Effector CD8-positive, alpha-beta T cell (primary cell): ENCODE results near the gene MRPL20.
"Not testable (repeated sequence)": the region's sequence is repeated elsewhere in the genome, so short reads cannot be mapped to it uniquely, and the experiment has no call there.

Experiments used
- DNase-seq: peaks from one replicate; lab custom pipeline; 2025; lab: John Stamatoyannopoulos, UW

Gene MRPL20

DNA sequence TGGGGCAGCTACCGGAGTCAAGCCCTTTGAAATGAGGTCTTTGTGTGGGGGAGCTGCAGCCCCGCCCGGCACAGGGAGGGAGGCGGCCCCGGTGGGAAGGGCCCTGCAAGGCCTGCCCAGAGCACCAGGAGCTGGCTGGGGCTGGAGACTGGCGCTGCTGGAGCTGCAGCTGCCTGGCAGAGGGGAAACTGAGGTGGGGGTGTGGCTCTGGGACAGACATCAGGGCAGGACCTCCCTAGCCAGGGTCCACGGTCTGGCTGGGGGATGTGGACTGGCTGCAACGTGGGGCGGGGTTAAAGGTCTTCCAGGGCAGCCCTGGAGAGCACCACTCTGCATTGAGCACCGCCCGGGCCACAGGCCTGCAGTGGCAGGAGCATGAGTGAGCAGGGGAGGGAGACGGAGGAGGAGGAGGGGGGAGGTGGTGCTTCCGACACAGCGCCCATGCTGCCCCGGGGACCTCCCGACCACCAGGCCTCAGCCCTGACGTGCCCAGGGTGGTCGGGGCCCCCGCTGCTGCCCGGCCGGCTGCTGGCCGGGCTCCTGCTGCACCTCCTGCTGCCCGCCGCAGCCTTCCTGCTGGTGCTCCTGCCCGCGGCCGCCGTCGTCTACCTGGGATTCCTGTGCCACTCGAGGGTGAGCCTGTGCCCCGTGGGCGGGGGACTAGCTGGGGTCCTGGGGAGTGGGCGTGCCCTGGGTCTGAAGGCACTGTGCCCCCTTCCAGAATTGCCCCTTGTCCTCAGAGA is 18.8 kb upstream of the MRPL20 start:
- DNase-seq: no peak

DNA sequence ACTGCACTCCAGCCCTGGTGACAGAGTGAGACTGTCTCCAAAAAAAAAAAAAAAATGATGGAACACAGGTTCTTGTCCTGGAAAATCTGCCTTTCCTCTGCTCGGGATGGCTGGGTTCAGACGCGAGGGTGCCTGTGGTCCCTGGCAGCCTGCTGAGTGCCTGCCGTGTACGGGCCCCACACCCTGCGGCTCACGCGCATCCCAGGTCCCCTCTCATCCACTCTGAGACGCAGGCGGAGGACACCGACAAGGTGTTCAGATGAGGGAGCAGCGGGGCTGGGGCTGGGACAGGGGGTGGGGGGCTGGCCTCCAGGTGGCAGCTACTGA is 18.3 kb upstream of the MRPL20 start:
- DNase-seq: no peak

DNA sequence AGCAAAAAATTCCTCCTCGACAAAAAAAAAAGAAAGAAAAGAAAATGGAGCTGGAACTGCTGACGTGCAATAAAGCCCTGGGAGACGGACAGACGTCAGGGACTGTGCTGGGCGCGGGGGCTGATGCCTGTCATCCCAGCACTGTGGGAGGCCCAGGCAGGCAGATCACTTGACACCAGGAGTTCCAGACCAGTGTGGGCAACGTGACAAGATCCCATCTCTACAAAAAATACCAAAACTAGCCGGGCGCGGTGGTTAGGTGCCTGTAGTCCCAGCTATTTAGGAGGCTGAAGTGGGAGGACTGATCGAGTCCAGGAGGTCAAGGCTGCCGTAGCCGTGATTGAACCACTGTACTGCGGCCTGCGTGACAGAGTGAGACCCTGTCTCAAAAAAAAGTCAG is 17.6 kb upstream of the MRPL20 start:
- no peak for DNase-seq

DNA sequence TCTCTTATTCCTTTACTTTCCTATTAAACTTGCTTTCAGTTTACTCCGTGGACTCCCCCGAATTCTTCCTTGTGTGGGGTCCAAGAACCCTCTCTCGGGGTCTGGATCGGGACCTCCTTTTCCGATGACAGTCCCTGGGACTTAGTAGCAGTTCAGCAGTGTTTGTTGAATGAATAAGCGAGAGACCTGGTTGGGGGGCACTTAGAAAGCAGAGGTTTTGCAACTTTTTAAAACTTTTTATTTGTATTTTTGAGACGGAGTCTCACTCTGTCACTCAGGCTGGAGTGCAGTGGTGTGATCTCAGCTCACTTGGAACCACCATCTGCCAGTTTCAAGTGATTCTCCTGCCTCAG is 16.1 kb upstream of the MRPL20 start:
- DNase-seq: no peak

DNA sequence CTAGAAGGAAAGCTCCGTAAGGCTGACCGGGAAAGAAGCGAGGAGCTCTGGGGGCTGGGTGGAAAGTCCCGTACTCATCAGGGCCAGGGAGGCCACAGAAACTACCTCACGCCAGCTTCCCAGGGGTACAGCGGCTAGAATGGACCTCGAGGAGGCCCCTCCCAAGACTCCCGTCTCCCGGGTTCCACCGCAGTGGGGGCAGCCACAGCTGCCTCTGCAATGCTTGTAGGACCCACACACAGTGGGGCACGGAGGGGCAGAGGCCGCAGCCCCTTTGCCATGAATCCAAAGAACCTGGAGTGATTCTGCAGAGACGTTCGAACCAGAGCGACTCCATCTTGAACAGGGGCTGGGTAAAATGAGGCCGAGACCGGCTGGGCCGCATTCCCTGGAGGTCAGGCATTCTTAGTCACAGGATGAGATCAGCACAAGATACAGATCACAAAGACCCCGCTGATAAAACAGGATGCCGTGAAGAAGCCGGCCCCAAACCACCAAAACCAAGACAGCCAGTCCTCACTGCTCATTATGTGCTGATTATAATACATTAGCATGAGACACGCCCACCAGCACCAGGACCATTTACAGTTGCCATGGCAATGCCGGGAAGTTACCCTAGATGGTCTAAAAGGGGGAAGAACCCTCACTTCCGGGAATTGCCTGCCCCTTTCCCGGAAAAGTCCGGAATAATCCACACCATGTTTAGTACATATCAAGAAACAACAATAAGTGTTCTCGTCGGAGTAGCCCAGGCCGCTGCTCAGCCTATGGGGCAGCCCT is 15.6 kb upstream of the MRPL20 start:
- DNase-seq: no peak

DNA sequence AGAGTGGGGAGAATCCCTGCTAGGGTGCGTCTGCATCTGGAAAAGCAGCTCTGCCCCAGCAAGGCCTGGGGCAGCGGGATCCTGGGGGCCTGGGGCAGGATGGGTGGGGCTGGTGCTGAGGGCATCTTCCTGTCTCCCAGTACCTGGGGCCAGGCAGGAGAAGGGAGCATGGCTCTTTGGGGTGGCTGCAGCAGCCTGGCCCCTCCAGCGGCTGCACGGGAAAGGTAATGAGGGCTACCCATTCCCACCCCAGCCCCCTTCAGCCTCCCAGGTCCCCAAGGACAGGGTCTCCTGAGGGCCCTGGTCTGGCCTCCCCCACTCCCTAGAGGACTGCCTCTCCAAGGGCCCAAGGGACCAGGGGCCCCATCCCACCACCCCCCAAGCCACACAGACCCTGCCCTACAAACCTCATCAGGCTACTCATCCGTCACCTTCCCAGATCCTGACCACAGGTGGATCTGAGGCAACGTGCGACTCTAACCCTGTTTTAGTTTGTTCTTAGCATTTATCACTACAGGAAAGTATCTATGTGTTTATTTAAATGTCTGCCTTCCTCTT is 14.9 kb upstream of the MRPL20 start:
- DNase-seq: no peak

DNA sequence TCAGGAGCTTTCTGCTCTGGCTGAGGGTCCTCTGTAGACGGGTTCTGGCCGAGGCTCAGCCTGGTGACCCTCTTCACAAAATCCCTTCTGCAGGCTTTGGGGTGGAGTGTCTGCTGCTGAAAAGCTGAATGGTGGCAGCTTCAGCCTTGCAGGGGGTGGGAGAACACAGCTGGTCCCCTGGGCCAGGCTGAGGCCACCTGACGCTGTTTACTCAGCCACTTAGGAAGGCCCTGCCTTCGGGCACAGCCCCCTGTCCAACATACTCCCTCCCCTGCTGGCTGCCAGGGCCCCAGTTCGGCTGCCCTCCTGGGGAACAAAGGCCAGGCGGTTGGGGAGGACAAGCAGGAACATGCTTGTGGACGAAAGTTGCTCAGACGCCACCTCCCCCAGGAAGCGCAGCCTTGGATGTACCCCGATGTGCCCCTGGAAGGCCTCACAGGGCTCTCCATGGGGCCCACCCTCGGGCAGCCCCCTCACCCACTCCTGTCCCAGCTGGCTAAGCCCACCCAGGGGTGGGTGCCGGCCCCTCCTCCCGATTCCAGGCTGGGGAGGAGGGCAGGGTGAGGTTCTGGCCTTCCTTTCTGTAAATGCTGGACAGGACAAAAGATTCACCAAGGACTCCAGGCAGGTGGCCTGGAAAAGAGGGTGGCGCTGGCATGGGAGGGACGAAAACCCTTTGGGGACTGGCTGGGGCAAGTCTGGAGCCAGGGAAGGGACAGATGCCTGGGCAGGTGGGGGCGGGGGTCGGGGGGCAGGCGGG is 14.2 kb upstream of the MRPL20 start, which contains the start of gene ANKRD65:
ANKRD65 (minus strand) TSS at position 130 of the 760 bp plus-strand sequence. CDS start 271 bp downstream, outside the sequence.
- DNase-seq: no peak

DNA sequence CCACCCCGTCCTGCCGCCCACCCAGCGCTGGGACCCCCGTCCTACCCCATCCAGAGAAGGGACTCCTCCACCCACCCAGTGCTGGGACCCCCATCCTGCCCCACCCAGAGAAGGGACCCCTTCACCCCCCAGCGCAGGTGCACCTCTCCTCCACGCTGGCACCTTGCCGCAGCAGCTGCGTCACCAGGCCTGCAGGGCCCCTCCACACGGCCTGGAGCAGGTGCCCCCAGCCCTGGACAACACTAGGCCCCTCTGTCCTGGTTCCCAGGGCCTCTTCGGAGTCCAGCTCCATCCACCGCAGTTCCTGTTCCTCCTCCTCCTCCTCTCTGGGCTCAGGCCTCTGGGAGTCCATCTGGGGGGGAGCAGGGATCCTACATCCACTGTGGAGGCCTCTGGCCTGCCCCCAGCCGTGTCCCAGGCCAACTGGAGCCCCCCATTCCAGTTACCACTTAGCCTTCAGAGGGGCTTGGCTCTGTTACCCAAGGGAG is 13.6 kb upstream of the MRPL20 start:
- no peak for DNase-seq

DNA sequence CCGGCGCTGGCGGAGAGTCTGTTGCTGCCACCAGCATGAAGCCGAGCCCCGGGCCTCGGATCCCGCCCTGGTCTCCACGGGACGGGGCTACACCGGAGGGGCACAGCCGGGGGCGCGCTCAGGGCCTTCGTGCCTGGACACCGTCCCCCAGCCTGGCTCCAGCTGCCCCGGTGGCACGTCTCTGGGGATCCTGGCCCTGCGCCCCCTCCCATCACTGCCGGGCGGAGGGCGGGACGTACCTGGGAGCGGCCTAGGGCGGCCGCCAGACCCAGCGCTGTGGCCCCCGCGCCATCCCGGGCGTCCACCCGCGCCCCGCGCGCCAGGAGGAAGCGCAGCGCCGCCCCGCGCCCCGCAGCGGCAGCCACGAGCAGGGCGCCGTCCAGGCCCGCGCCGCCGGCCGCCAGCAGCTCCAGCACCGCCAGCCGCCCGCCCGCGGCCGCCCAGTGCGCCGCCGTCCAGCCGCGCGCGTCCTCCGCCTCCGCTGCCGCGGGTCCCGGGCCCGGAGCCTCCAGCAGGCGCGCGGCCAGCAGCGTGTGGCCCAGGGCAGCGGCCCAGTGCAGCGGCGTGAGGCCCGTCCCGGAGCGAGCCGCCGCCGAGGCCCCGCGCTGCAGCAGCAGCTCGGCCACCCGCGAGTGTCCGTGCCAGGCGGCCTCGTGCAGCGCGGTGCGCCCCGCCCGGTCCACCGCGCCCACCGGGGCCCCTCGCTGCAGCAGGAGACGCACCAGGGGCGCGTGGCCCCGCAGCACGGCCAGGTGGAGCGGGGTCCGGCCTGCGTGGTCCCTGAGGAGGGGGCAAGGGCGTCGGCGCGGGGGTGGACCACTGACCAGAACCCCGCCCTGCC is 12.9 kb upstream of the MRPL20 start:
- no peak for DNase-seq

DNA sequence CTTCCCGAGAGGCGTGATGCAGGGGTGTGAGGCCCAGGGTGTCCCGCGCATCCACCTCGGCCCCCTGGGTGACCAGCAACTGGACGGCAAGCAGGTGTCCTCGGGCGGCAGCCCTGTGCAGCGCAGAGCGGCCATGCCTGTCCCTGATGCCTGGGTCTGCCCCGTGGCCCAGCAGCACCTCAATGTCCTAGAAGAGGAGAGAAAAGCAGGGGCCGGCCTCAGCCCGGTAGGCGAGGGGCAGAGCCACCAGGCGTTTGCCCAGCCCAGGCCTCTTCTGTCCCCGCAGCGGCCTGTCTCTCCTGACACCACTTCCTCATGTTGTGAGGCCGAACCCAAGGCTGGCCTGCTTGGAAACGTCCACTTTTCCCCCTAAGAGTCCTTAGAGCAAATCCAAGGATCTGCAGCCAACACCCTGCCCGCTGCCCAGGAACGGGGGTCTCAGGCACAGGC is 12.3 kb upstream of the MRPL20 start:
- DNase-seq: no peak

DNA sequence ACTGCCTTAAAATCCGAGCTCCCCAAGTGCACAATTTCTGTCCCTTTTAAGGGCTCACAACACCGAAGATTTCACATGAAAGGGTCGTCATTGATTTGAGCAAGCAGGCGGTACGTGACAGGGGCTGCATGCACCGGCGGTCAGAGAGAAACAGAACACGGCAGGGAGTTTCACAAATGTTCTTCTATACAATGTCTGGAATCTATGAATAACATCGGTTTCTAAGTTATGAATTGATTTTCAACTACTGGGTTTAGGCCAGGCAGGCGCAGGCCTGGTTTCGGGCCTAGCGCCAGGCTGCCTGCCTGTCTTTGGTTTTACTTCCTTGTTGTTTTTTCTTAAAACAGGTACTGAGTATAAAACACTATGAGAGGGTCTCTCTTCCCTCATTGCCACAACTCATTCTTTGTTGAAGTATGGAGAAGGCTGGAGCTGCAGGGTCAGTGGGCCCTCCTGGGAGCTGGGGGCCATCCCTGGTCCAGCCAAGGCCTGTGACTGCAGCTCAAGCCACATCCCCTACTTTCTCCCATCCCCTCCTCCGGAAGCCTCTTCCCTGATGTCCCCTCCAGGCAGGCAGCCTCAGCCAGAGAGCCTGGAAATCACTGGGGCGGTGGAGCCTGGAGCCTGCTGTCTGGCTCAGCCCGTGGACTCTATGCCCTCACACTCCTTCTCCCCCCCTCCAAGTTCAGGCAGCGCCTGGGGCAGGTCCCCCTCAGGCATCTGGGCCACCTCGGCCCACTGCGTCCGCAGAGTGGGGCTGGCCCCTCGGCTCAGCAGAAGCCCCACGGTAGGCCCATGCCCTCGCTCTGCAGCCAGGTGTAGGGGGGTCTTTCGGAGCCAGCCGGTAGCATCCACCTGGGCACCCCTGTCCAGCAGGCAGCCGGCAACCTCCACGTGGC is 11.6 kb upstream of the MRPL20 start:
- no peak for DNase-seq

DNA sequence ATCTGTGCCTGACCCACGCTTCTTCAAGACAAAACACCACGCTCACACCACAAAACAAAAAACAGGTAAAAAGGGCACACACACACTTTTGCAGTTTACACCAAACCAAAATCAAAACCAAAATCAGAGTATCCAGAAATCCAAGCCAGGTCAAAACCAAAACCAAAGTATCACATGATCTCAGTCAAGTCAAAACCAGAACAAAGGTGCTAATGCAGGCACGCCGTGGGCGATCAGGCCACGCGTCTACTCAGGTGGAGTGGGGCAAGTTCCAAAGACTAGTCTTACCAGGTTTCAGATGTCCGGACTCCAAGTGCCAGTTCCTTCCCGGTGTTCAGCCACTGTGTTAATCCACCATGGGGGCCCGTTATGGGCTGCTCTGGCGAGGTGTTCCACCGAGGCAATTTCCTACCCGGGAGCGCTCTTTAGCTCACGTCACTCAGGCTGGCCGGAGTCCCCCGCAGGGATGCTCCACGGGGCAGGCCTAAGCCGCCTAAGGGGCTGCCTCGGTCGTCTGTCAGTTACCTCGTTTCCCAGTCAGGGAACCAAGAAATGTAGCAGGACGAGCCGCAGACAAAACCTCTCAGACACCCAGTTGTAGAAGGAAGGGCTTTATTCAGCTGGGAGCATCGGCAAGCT is 10.9 kb upstream of the MRPL20 start:
- DNase-seq: not testable (repeated sequence)

DNA sequence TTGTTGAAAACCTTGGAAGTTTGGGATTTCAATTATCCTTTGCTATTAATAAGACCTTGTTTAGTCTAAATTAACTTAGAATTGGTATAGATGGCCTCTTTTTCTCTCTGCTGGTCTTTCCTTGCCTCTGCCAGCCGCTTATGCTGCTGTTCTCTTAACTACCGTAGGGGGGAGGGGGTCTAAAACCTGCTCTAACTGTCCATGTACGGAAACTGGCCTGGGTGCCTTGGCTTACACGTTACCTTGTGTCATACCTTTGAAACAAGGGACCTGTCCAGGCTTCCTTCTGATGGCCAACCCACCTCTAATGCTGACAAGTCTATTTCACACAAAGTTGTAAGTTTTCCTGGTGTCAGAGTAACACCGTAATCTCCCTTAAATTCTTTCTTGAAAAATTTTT is 10.3 kb upstream of the MRPL20 start:
- DNase-seq: not testable (repeated sequence)

DNA sequence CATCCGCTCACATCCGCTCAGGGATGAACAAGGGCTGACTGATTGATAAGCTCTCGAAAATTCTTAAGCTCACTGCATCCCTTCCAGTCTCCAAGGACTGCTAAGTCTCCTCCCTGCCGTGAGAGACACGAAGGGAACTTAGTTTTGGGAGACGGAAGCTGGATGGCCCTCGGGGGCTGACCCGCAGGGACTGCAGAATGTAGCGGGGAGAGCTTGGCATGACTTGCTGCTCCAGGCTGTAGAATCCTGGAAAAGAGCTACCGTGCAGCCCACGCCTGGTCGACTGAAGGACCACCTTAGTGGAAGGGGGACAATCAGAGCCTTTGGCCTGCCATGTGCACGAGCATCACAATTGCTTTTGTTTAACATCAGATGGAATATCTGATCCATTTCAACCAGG is 8.7 kb upstream of the MRPL20 start:
- no peak for DNase-seq

DNA sequence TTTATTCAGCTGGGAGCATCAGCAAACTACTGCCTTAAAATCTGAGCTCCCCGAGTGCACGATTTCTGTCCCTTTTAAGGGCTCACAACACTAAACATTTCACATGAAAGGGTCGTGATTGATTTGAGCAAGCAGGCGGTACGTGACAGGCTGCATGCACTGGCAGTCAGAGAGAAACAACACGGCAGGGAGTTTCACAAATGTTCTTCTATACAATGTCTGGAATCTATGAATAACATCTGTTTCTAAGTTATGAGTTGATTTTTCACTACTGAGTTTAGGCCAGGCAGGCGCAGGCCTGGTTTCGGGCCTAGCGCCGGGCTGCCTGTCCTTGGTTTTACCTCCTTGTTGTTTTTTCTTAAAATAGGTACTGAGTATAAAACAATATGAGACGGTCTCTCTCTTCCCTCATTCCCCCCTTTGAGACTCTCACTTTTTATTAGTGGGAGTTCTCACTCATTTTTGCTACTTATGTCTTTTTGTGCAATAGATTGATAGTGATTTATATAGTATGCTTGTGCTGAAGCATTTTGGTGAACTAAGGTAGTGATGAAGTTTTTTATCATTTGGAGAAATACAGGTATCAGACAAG is 5.3 kb upstream of the MRPL20 start:
- not testable (repeated sequence) for DNase-seq

DNA sequence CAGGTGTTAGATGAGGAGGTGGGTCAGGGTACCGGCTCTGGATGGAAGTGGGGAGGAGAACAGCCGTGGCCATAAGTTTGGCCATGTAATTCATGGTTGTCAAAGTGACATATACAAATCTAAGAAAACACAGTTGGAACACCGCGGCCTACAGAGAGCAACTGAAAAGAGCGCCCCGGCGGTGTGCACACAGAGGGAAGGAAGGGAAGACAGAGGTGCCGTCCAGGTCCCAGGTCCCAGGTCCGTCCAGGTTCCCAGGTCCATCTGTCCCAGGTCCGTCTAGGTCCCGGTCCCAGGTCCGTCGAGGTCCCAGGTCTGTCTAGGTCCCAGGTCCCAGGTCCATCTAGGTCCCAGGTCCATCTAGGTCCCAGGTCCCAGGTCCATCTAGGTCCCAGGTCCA is 4.5 kb upstream of the MRPL20 start:
- no peak for DNase-seq

DNA sequence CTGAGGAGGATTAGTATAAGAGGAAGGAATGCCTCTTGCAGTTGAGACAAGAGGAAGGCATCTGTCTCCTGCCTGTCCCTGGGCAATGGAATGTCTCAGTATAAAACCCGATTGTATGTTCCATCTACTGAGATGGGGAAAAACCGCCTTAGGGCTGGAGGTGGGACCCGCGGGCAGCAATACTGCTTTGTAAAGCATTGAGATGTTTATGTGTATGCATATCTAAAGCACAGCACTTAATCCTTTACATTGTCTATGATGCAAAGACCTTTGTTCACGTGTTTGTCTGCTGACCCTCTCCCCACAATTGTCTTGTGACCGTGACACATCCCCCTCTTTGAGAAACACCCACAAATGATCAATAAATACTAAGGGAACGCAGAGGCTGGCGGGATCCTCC is 3.1 kb upstream of the MRPL20 start:
- DNase-seq: not testable (repeated sequence)

DNA sequence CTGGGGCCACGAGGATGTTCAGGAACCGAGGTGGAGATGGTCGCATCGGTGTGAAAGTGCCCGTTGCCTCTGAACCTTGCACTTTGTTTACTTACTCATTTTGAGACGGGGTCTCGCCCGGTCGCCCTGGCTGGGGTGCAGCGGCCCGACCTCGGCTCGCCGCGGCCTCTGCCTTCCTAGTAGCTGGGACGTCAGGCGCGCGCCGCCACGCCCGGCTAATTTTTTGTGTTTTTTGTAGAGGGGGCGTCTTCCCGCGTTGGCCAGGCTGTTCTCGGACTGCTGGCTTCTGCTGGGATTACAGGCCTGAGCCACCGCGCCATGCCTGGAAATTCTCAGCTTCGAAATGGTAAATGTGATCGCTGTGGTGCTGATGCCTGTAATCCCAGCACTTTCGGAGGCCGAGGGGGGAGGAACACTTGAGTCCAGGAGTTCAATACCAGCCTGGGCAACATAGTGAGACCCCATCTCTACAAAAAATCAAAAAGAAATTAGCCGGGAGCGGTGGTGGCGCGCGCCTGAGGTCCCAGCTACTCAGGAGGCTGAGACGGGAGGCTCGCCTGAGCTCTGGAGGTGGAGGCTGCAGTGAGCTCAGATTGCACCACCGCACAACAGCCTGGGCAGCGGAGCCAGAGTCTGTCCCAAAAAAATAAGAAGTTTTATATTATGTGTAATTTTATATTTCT is 684 bp upstream of the MRPL20 start:
- no peak for DNase-seq
